Thyroid gland (tissue), 4 donors: ENCODE data around the gene OR7A10.

Experiments used
- POLR2A ChIP-seq, 2 donors: fragments of 450-650 bp; IDR thresholded peaks; one replicate each; pipeline ENCODE4 v1.6.1; 2017; ENCODE audit warnings: antibody characterized with exemption in 2 of 2, mild to moderate bottlenecking in 2 of 2, moderate library complexity in 1 of 2
- TF ChIP-seq, protein P1 (sequence below), 6 experiments: fragments of 200-600 bp in 3 of 6; fragments of 450-650 bp in 3 of 6; sonication (generic) in 3 of 6; IDR thresholded peaks; one replicate each; pipeline ENCODE4 v1.5.1; 2016 to 2019; ENCODE audit warnings: antibody characterized with exemption in 6 of 6, mild to moderate bottlenecking in 2 of 6, inconsistent platforms in 1 of 6, moderate library complexity in 1 of 6

DNA sequence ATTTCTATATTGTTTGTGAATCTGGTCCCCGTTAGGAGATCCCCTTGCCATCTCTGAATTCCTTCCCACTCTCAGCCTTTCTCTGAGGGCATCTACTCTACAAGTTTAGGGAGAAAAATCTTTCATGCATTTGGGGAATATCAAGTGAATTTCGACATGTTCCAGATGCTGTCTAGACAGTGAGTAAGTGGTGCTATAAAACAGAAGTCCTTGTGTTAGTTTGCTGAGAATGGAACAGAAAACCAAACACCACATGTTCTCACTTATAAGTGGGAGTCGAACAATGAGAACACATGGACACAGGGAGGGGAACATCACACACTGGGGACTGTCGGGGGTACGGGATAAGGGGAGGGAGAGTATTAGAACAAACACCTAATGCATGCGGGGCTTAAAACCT is 5.1 kb downstream of the OR7A10 start:
- TF ChIP-seq, protein P1, sequence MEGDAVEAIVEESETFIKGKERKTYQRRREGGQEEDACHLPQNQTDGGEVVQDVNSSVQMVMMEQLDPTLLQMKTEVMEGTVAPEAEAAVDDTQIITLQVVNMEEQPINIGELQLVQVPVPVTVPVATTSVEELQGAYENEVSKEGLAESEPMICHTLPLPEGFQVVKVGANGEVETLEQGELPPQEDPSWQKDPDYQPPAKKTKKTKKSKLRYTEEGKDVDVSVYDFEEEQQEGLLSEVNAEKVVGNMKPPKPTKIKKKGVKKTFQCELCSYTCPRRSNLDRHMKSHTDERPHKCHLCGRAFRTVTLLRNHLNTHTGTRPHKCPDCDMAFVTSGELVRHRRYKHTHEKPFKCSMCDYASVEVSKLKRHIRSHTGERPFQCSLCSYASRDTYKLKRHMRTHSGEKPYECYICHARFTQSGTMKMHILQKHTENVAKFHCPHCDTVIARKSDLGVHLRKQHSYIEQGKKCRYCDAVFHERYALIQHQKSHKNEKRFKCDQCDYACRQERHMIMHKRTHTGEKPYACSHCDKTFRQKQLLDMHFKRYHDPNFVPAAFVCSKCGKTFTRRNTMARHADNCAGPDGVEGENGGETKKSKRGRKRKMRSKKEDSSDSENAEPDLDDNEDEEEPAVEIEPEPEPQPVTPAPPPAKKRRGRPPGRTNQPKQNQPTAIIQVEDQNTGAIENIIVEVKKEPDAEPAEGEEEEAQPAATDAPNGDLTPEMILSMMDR (IDR thresholded peaks at IDR 0.05) = no peak
- TF ChIP-seq POLR2A (IDR thresholded peaks at IDR 0.05) = no peak
